HG02970 (cell line): ENCODE data around the gene BAIAP2.

Experiments
- ATAC-seq: cut with Tn5 transposase; IDR thresholded peaks from one replicate; pipeline ENCODE4 v1.9.1; 2021; ENCODE audit warnings: mild to moderate bottlenecking, moderate library complexity, moderate number of reproducible peaks; ENCODE audit not compliant: unreplicated experiment, low FRiP score

Gene BAIAP2

DNA sequence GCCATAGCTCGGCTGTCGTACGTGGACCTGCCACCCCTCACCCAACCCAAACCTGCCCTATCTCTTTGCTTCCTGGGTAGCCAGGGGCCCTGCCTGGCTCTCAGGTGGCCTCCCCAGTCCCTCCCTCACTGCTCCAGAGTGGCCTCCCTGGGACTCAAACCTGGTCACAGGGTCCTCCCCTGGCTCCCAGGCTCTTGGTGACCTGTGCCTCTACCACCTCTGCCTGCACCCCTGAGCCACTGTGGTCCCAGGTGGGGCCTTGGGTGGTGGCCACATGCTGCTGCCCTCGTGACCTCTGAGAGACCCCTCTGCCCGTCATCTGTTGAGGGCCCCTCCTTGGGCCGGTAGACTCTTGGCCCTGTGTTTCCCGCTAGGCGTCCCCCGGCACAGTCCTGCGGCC, 65.7 kb downstream of the BAIAP2 start:
- no peak for ATAC-seq

DNA sequence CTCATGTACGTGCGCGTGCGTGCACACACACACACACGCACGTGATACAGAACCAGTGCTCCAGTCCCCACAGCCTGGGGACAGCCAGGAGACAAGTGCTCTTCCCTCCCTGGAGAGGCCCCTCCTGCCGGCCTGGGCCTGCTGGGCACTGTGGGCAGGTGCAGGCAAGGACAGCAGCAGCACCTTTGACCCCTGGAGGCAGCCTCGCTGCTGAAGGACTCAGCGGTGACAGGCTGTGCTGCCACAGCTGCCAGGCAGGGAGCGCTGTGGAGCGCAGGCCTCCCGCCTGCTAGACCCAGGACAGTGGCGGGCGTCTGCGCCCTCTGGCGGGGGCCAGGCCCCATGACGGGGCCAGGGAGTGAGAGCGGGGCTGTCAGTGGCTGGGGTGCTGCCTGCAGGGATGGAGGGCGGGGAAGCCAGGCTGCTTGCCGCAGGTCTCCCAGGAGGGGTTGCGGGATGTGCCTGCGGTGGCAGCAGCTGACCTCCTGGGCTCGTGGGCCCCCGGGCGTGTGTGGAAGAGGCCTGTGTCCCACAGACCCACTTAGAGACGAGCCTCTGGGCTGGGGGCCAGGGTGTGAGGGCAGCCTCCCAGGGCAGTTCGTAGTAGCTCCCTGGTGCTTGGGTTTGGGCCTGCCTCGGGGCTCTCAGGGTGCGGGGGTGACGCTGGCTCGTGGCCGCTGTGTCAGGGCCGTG, 66.8 kb downstream of the BAIAP2 start:
- no peak for ATAC-seq

DNA sequence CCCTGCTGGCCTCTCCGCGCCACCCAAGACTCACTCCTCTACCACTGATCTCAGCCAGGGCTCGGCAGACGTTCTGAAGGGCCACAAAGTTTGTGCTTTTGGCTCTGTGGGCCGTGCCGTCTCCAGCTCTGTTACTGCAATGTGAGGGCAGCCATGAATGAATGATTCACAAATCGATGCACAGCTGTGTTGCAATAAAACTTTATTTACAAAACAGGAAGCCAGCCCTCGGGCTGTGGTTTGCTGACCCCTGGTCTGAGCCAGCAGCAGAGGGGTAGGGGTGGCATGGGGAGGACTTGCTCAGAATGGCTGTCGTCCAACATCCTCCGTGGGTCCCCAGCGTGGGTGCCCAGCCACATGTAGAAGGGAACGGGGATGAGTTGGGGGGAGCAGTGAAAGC, 67.4 kb downstream of the BAIAP2 start:
- ATAC-seq = no peak

DNA sequence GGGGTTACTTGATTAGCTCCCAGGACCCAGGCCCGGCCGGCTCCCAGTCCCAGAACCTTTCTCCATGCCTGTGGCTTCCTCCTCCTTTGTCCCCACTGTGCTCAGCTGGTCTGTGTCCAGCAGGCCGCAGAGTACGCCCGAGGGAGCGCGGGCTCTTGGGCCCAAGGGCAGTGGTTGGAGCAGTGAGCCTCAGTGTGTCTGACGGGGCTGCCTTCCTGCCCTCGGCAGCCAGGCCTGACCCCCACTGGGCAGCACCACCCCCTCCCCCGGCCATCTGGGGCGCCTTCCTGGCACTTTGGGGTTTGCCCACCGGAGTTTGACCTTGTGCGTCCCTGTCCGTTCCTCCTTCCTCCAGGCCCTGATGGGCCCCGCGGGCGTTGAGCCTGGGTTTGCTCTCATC, 67.9 kb downstream of the BAIAP2 start:
- no peak for ATAC-seq

DNA sequence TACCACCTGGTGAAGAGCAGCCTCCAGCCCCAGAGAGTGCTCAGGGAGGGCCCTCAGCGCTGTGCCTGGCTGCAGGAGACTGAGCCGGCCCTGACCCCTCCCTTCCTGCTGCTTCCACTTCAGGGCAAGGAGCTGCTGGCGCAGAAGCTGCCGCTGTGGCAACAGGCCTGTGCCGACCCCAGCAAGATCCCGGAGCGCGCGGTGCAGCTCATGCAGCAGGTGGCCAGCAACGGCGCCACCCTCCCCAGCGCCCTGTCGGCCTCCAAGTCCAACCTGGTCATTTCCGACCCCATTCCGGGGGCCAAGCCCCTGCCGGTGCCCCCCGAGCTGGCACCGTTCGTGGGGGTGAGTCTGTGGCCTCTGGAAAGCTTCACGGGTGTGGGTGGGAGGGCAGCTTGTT, 68.4 kb downstream of the BAIAP2 start:
- ATAC-seq = no peak

DNA sequence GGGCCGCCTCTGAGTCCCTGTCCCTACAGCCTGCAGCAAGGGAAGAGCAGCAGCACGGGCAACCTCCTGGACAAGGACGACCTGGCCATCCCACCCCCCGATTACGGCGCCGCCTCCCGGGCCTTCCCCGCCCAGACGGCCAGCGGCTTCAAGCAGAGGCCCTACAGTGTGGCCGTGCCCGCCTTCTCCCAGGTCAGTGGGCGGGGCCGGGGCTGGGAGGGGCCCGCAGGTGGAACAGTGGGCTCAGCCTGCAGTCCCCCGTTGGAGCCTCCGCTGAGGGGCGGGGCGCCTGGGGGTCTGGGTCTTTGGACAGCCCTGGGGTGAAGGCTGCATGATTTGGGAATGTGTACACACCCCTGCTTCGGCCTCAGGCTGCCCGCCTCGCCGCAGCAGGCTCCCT, 71.8 kb downstream of the BAIAP2 start:
- no peak for ATAC-seq

DNA sequence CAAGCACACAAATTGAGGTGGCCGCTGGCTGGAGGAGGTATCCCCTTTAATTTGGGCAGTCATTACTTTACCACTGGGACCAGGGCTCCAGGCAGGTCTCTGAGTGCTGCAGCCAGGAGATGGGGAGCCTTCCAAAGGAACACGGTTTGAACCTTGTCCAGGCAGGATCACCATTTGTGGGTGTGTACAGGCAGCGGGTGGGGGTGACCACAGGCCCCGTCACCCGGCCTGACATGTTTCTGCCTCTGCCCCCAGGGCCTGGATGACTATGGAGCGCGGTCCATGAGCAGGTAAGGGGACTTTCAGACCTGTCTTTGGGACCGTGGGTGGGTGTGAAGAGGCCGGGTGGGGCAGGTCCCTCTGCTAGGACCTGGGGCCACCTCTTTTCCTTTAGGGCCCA, 73.3 kb downstream of the BAIAP2 start:
- ATAC-seq = no peak

DNA sequence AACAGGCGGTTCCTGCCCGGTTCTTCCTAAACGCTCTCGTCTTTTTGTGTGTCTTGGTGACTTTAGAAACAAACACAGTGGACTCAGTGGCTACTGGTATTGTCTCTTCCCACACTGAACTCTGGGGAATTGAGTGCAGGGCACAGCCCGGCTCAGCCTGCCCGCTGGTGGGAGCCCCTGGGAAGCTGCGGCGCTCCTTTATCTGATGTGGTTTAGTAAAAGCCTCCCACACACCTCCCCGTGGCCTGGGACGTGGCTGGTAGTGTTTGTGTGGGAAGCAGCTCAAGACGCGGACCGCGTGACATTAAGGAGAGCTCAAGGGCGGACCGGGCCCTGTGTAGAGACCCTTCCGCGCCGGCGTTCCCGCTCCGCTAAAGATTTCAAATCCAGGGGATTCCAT, 75.0 kb downstream of the BAIAP2 start:
- no peak for ATAC-seq

DNA sequence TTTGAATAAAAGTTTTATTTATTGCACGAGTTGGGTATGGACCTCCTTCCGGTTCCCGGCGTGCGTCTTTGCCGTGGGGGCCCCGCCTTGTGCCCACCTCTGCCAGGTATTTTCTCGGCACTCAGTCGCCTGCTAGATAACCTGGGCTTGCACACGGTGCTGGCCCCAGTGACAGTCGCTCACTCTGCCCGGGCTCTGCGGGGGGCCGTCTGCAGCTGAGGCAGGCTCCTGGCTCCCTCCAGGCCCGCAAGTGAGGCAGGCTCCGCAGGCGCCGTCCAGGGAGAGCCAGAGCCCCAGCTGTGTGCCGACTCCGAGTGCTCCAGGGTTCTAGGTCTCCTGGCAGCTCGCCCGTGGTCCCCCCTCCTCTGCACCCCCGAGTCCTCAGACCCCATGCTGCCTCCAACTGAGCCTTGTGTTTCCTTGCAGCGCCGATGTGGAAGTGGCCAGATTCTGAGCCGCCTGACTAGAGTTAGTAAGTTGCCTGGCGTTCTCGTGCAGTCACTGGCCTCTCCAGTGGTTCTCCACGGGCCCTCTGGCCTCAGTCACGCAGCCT, 75.6 kb downstream of the BAIAP2 start:
- no peak for ATAC-seq

DNA sequence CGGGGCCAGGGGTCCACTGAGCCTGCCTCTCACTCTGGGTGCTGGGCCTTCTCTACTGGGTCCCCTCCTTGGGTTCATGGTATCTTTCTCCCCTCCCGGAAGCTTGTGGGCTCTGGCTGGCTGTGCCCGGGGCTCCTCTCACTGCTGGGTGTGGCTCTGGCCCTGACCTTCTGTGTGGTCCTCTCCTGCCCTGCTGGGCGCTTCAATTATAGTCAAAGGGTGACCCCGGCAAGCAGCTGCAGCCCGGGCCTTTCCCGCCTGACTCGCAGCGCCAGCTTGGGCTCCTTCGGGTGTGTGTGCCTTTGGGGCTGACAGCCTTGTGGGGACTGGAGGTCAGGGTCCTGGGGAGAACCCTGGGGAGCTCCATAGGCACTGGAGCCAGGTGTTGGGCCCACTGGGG, 76.1 kb downstream of the BAIAP2 start:
- ATAC-seq = no peak

DNA sequence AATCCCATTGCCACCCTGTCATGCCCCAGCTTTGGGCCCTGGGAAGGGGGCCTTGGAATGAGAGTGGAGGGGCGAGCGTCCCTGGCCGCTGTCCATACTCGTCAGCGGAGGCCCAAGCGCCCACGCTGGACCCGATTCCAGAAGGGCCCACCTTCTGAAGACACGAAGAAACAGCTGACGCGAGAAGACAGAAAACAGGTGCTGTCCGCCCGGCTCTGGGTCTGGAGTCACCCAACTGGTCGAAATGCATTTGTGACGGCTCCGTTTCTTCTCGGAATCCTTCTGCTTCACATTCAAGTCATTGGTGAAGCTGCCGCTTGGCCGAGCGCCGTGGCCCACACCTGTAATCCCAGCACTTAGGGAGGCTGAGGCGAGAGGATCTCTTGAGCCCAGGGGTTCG, 77.5 kb downstream of the BAIAP2 start:
- no peak for ATAC-seq

DNA sequence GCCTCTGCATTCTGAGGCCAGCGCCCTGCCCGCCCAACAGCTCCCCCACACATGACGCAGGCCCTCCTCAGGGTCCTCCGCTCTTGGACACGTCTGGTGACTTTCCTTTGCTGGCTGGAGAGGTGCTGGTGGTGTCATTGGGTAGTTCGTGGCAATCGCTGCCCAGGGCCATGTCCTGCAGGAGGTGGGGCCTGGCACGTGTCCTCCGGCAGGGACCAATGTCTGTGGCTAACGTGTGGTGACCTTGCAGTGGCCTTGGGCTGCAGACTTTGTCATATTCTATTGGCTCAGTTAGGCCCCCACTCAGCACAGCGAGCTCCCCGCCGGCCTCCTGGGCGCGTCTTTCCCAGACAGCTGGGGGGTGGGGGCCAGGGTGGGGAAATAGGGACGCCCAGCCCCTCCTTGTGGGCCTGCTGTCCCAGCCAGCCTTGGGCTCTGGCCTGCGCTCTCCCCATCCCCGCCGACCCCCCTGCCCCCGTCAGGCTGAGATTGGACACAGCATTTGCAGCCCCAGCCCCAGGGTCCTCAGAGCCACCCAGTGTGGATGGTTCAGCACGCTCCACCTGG, 78.3 kb downstream of the BAIAP2 start:
- no peak for ATAC-seq

DNA sequence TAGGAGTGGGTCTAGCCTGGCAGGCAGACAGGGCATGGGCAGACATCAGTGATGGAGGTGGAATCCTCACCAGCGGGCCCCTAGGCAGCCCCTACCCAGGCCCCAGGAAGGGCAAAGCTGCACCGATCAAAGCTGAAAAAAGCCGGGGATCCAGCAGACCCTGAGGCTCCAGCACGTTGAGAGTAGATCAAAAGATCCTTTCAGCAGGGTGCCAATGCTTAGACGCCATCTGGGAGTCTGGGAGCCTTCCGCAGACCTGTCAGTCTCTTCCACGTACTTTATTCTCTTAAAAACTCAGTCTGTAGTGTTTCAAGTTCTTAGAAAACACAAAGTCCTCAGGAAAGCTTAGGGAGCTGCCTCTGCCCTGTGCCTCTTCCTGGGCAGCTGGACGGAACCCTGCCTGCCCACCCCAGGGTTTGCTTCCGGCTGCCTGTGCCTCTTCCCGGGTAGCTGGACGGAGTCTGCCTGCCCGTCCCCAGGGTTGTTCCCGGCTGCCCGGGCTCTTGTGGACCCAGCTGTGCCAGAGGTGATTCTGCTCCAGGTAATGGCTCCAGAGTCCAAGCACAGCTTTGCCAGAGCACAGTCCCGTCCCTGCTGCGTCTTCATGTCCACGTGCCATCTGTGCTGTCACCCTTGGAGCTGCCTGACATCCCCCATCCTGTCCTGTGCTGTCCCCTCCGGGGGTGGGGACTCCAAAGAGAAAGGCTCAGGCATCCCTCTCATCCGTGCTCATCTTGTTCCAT, 79.6 kb downstream of the BAIAP2 start:
- ATAC-seq = no peak

DNA sequence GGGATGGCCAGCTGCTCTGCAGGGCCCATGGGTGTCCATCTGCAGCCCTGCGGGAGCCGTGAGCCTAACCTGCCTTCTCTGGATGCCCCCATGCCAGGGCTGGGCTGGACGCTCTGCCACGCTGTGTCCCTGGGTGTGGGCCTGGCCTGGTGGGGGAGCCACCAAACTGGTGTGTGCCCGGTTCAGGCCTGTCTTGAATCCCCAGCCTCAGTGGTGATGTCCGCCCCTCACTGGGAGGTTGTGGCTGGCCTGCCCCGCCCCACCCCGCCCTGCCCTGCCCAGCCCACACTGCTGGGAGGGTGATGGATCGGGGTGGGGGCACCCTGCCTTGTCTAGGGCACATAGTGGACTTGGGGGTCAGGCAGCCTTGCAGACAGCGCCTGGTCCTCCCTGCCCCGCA, 80.3 kb downstream of the BAIAP2 start:
- no peak for ATAC-seq

DNA sequence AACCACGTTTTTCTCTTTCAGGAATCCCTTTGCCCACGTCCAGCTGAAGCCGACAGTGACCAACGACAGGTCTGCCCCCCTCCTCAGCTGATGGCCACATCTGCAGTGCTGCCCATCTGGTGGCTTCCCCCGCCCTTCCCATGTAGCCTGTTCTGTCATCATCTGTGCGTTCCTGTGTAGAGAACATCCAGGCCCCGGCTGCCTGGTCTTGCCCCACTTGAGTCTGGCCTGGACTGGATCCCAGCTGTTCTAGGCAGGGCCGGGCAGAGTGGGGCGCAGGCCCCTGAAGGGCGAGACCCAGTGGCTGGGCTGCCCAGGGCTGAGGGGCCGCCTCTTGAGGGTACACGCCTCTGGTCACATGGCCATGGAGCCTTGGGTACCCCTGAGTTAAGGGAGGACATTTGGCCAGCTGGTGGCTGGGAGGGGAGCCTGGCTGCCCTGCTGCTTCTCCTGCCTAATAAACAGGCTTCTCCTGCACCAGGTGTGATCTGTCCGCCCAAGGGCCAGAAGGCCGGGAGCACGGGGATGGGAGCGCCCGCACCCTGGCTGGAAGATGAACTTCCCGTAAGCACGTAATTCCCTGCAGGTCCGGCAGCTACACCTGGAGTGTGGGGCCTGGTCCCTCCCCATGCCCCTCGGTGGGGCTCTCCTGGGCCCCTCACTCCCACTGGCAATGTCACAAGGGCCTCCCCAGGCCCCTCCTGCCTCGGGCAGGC, 81.0 kb downstream of the BAIAP2 start:
- no peak for ATAC-seq

DNA sequence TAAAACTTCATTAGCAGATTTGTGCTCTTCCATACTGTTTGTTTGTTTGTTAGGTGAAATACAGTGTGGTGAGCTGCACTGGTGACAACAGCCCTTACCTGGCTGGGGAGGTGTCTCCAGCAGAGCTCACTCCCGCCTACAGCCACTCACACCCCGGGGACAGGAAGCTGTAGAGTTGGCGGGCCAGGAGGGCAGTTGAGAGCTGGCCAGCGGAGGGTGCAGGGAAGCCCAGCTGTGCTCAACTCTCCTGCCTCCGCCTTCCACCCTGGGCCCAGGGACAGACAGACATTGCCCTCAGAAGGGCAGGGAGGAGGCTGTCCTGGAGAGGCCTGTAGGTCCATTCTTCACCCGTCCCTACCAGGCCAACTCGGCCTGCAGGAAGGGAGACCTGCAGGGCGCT, 81.8 kb downstream of the BAIAP2 start:
- no peak for ATAC-seq

DNA sequence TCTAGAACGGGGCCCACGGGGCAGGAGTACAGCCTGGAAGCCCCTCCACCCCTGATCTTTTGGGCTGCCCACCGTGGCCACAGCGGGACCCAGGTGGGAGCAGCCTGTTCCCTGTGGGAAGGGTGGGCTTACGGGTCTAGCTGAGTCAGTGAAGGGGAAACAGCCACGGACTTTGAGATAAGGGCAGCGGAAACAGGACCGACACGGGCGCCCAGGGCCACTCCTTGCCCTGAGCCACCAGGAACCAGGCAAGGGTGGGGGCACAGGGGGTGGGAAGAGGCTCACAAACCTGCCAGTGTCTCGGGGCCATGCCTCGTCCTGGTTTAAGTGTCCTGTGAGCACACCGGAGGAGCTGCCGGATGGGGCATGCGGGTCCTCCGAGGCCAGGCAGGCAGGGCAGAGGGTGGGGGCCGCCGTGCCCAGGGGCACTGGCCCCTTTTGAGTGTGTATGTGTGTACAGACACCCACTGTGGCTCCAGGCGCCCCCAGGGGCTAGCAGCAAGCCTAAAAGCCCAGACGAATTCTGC, 82.8 kb downstream of the BAIAP2 start:
- ATAC-seq = no peak

DNA sequence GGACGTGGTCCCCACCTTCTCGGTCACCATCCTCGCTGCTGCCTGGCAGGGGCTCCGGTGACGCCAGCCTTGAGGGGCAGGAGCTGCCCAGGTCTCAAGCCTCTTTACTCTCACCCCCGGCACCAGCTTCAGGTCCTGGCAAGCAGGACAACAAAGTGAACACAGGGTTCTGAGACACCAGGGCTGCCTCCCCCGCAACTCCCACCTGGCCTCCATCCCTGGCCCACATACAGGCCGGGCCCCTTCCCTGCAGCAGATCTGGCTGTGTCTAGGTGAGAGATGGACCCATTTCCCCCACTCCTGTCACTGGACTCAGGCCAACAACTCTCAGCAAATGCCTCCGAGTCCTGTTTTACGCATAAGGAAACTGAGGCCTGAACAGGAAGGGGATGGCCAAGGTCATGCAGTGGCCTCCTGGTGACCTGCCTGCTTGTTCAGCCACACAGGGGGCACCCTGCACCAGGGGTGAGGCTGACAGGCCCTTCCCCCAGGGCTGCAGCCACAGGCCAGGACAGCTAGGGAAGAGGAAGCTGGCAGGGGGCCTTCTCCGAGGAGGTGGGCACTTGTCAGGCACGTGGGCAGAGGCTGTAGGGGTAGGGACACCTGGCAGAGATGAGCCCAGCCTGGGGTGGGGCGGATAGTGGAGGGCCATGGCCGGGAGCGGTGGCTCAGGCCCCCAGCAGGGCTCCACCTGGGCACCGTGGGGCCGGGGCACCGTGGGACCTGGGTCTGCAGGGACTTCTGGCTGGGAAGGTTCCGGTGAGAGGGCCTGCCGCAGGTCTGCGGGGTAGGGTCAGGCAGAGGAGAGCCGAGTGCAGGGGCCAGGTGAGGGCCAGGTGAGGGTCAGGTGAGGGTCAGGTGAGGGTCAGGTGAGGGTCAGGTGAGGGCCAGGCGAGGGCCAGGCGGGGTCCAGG, 83.6 kb downstream of the BAIAP2 start:
- ATAC-seq = no peak

DNA sequence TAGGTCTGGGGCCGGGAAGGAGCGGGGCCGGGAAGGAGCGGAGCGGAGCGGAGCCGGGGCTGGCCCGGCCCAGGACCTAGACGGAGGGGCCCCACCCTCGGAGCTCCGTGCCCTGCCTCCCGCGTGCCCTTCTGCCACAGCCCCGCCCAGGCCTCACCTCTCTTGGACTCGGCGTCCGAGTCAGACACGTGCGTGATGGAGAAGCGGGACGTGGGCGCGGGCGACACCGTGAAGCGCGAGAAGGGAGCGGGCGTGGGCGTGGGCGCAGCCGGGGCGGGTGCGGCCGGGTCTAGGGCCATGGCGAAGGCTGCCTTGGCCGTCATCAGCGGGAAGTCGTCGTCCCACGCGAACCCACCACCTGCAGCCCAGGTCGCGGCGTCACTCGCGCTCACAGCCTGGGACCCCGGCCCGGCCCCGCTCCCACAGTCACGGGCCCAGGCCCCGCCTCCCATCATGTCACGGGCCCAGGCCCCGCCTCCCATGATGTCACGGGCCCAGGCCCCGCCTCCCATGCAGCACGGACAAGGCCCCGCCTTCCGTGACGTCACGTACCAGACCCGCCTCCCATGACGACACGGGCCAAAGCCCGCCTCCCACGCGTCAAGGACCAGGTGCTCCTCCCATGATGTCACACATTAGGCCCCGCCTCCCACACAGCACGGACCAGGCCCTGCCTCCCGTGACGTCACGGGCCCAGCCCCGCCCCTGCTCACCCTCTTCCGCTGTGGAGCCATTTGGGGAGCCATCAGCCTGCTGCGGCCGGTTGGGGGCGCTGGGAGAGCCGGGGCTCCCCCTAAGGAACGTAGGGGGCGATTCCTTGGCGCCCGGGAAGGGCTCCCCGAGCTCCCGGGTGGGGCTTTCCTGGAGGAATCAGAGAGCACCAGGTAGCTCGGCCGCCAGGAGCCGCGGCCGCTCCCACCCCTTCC, 84.5 kb downstream of the BAIAP2 start:
- no peak for ATAC-seq
